H1 (cell line): Measurements from ENCODE around the gene ADAMTS6. TPM values are rescaled to one million over a fixed set of nuclear protein-coding genes. Genes with fewer than 3 reads are reported as not detected.

Source experiments
- ASH2L ChIP-seq: fragments of 200-600, 300-600 bp; sonication (generic); IDR thresholded peaks from one replicate; pipeline ENCODE4 v1.7.1; 2017; ENCODE audit warnings: low read length
- ATF2 ChIP-seq: IDR thresholded peaks from 2 replicates; pipeline ENCODE4 v1.6.1; 2012; ENCODE audit warnings: low read length, inconsistent platforms
- KDM4A ChIP-seq: IDR thresholded peaks from one replicate; pipeline ENCODE4 v1.7.1; 2012; ENCODE audit warnings: low read depth, mild to moderate bottlenecking, moderate library complexity, low read length, inconsistent platforms; ENCODE audit not compliant: severe bottlenecking
- NANOG ChIP-seq: IDR thresholded peaks from 2 replicates; pipeline ENCODE4 v1.6.1; 2011; ENCODE audit warnings: low read length, low read depth, mild to moderate bottlenecking, inconsistent platforms; ENCODE audit not compliant: insufficient read depth, poor library complexity, severe bottlenecking
- PHF8 ChIP-seq: fragments of 200-600 bp; sonication (generic); conservative IDR thresholded peaks from 2 replicates; pipeline ENCODE4 v1.7.1; 2012; ENCODE audit warnings: low read depth, mild to moderate bottlenecking, inconsistent platforms, low read length, moderate library complexity
- TBP ChIP-seq: IDR thresholded peaks from 2 replicates; pipeline ENCODE4 v1.6.1; 2011; ENCODE audit warnings: low read depth, low read length, improper control_type of control experiment
- ZNF274 ChIP-seq: IDR thresholded peaks from 2 replicates; pipeline ENCODE4 v1.7.0; 2012; ENCODE audit warnings: low read length, borderline replicate concordance; ENCODE audit errors: extremely low read depth
- polyA plus RNA-seq, 7 experiments: library from polyadenylated mRNA; depleted of rRNA in 3 of 7; stranded (reverse) in 5 of 7; unstranded in 2 of 7; fragments of >200 nt in 5 of 7; fragments of 200-250 nt in 2 of 7; gene quantifications; 1 replicate in 5 of 7; 2 replicates in 1 of 7; 4 replicates in 1 of 7; pipeline versions ENCODE4 v1.2.1 to v1.2.3, GENCODE V29; 2011 to 2013; ENCODE audit warnings: missing spikeins in 2 of 7, mixed read lengths in 2 of 7
- total RNA-seq: library from RNA; stranded (reverse); fragmentation: NEBNext Ultra II Directional; extraction: Animal tissue kit (Norgen Biotek cat#: 25700); gene quantifications from 2 replicates; pipeline ENCODE4 v1.2.1, GENCODE V29; 2021

Gene ADAMTS6
- total and polyA plus RNA-seq, 2 of the 8 experiments (the other 6 are each of a cell fraction or from before 2014, with no cell fraction given): 0.74 to 2.4 TPM

- TF ChIP-seq PHF8 (no peak), ATF2 (no peak), ASH2L (no peak), ZNF274 (no peak), TBP (no peak), NANOG (no peak), KDM4A (no peak)
Observed at GRCh38 chr5:65105301-65105700, 376.4 kb downstream of the ADAMTS6 start (continued).
